Peyer's patch (tissue), 4 donors: Measurements from ENCODE around the gene BCL7A. TPM values are rescaled to one million over a fixed set of nuclear protein-coding genes. Genes with fewer than 3 reads are reported as not detected.
A peak's percentile ranks its signal among the peaks of the same experiment; 100 is the strongest.

Source experiments
- DNase-seq, 3 donors: peaks; one replicate each; pipeline ENCODE4 v3.0.0-alpha.2; 2017 to 2019
- H3K27ac ChIP-seq, 4 donors: fragments of 200-600 bp; sonication (generic); one replicate each; pipeline ENCODE4 v1.5.1; 2016 to 2019
- H3K27me3 ChIP-seq, 2 donors: fragments of 200-600 bp; sonication (generic); one replicate each; pipeline ENCODE4 v1.5.1; 2019
- H3K36me3 ChIP-seq, 3 donors: fragments of 200-600 bp; sonication (generic); one replicate each; pipeline ENCODE4 v1.5.1; 2016 to 2019
- H3K4me1 ChIP-seq, 4 donors: fragments of 200-600 bp; sonication (generic); one replicate each; pipeline ENCODE4 v1.5.1; 2016 to 2019
- H3K4me3 ChIP-seq, 4 donors: fragments of 200-600 bp; sonication (generic); 1 replicate in 3 of 4; 2 replicates in 1 of 4; pipeline ENCODE4 v1.5.1; 2016 to 2019; ENCODE audit warnings: mild to moderate bottlenecking in 1 of 4
- H3K9me3 ChIP-seq, 4 donors: fragments of 200-600 bp; sonication (generic); one replicate each; pipeline ENCODE4 v1.5.1; 2016 to 2019; ENCODE audit warnings: mild to moderate bottlenecking in 1 of 4
- POLR2A ChIP-seq, 2 donors: fragments of 450-650 bp; IDR thresholded peaks; one replicate each; pipeline ENCODE4 v1.5.1; 2017; ENCODE audit warnings: antibody characterized with exemption in 2 of 2, mild to moderate bottlenecking in 2 of 2, moderate library complexity in 2 of 2
- total RNA-seq, 4 donors: library from RNA; depleted of rRNA; stranded (reverse); fragments of >200 nt; gene quantifications; one replicate each; pipeline ENCODE4 v1.1.0, GENCODE V29; 2016
- TF ChIP-seq, protein P1 (sequence below), 6 experiments: fragments of 450-650 bp in 4 of 6; fragments of 200-600 bp in 2 of 6; sonication (generic) in 1 of 6; IDR thresholded peaks; one replicate each; pipeline ENCODE4 v1.5.1; 2017 to 2019; ENCODE audit warnings: antibody characterized with exemption in 6 of 6, mild to moderate bottlenecking in 3 of 6, moderate library complexity in 1 of 6

The BCL7A gene
- total RNA-seq, 4 donors from 2014 or later, result 3.3 to 23.9 (median 4.4) TPM

DNA sequence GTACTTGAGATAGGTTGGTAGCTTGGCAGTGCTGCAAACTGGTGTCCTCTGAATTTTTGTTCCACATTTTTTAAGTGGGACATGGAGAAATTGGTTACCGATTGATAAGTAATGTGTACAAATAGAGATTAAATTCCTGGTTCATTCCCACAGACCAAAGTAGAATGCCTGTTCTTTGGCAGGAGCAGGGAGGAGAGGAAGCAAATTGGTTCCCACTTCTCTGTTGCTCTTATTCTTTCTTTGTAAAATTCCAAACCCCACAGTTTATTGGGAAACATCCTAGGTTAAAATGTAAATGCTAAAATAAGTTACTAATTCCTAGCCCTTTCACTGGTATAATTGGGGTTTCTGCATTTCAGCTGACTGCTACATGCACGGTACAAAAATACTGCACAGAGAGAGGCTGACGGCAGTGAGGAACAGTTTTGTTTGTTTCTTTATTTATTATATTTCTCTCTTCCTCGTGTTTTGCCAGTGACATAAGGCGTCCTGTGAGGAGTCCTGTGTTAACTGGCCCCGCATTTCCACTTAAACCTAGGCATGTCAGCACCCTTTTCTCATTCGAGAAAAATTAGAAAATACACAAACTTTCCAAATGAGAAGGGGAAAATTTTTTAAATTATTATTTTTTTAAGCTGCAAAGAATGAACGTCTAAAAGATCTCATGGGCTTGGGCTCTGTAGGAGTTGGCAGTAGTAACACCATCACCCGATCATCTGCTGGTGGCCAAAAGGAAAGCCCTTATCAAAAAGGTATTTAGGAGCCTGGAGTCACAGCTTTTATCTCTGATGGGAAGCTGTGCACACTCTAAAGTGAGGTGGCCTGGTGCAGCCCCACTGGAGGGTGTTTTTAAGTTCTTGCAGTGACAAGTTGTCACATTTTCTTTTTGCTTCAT is 25.4 kb upstream of the BCL7A start:
- no peak for DNase-seq
- Histone ChIP-seq H3K27me3 (no peaks in the 10 kb centered on the region), H3K36me3 (no peaks in the 10 kb centered on the region), H3K4me3 (no peak overlapping the region), H3K27ac (no peak overlapping the region), H3K4me1 (no peaks in the 10 kb centered on the region), H3K9me3 (no peaks in the 10 kb centered on the region)
- TF ChIP-seq, protein P1, sequence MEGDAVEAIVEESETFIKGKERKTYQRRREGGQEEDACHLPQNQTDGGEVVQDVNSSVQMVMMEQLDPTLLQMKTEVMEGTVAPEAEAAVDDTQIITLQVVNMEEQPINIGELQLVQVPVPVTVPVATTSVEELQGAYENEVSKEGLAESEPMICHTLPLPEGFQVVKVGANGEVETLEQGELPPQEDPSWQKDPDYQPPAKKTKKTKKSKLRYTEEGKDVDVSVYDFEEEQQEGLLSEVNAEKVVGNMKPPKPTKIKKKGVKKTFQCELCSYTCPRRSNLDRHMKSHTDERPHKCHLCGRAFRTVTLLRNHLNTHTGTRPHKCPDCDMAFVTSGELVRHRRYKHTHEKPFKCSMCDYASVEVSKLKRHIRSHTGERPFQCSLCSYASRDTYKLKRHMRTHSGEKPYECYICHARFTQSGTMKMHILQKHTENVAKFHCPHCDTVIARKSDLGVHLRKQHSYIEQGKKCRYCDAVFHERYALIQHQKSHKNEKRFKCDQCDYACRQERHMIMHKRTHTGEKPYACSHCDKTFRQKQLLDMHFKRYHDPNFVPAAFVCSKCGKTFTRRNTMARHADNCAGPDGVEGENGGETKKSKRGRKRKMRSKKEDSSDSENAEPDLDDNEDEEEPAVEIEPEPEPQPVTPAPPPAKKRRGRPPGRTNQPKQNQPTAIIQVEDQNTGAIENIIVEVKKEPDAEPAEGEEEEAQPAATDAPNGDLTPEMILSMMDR (IDR thresholded peaks at IDR 0.05), result no peak
- TF ChIP-seq POLR2A (IDR thresholded peaks at IDR 0.05), result no peak

DNA sequence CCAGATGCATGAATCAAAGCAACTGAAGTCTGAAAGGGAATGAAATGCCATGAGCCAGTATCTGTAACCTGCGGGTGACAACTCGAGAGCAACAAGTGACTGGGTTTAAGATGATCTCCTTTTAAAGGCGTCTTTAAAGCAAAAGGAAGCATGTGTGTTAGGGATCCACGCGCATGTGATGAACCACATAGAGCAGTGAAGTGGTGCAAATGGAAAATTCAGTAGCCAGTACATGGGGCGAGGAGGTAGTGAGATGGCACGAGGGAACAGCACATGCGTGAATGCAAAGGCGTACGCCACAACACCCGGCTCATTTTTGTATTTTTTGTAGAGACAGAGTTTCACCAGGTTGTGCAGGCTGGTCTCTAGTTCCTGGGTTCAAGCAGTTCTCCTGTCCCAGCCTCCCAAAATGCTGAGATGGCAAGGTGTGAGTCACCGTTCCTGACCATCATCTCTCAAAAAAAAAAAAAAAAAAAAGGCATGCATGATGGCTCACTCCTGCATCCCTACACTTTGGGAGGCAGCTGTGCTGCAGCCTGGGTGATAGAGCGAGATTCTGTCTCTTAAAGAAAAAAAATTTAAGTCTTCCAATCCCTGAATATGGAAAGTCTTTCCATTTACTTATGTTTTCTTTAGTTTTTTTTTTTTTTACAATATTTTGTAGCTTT is 24.6 kb upstream of the BCL7A start:
- TF ChIP-seq, protein P1 (IDR thresholded peaks at IDR 0.05), result no peak
- no peak for TF ChIP-seq POLR2A (IDR thresholded peaks at IDR 0.05)
- H3K27ac ChIP-seq, result no peak overlapping the region
- H3K4me1 ChIP-seq, result no peaks in the 10 kb centered on the region
- H3K27me3 ChIP-seq, result no peaks in the 10 kb centered on the region
- H3K4me3 ChIP-seq, result no peak overlapping the region
- H3K36me3 ChIP-seq, result no peaks in the 10 kb centered on the region
- no peak for DNase-seq
- no peaks in the 10 kb centered on the region for H3K9me3 ChIP-seq

DNA sequence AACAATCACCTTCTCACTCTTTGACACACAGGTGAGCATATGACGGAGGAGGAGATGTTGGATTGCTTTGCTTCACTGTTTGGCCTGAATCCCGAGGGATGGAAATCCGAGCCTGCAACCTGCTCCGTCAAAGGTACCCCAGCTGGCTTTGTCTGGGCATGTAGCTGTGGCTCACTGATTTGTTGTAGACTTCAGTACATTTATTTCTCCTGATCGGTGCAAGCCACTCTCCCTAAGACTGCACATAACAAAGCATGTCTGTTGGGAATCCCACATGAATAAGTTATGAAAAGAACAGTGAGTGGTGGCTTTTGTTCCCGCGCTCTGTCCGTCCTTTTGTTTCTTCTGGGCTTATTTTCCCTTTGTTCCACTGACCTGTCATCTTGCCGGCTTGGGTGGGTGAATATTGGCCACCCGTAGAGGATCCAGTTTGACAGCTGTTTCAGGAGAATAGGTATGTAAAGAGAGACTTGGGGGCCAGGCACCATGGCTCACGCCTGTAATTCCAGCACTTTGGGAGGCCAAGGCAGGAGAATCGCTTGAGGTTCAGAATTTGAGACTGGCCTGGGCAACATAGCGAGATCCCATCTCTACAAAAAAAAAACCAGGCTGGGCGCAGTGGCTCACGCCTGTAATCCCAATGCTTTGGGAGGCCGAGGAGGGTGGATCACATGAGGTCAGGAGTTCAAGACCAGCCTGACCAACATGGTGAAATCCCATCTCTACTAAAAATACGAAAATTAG is 20.0 kb upstream of the BCL7A start:
- no peak for DNase-seq
- TF ChIP-seq POLR2A (IDR thresholded peaks at IDR 0.05), result no peak
- TF ChIP-seq, protein P1 (IDR thresholded peaks at IDR 0.05), result no peak
- H3K36me3 ChIP-seq, result no peaks in the 10 kb centered on the region

DNA sequence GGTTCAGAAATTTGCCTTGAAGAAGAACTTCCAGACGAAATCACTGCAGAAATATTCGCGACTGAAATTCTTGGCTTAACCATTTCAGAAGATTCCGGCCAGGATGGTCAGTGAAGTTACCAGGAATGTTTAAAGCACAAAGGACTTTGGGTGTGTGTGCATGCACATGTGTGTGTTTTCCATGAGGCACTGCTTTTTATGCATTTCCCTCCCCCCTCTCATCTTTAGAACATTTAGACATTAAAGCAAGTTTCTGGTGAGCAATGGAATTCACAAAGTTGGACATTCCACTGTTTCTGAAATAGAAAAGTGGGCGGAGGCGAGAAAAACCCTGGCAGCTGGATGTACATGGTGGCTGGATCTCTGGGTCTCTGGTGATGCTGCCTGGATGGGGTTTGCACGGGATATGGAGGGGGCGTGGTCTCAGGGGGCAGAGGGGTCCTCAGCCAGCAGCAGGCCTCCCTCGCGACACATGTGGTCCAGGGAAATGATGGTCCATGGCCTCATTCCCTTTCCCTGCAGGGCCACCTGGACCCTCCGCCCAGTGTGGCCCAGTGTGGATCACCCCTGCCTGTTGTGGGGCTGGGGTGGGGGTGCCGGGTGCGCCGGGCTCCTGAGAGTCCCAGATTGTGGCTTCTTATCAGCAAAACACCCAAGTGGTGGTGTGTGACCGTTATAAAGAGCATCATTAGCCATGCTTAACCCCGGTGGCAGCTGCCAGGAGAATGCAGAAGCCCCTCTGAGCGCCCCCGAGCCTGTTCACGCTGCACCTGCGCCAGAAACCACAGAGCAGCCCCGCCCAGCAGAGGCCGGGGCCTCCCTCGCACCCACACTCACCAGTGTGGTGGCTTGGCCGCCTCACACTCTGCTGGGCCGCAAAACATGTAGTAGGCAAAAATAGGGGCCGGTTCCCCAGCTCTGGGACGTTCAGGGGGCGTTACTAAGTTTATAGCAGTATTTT is 17.8 kb upstream of the BCL7A start:
- peak in 2 of 3 donors; percentile 78 to 79 for DNase-seq
- peaks cover 0 to 25% (median 5%) of the 10 kb centered on the region in 4 donors for H3K4me1 ChIP-seq
- no peak overlapping the region for H3K4me3 ChIP-seq
- TF ChIP-seq POLR2A (IDR thresholded peaks at IDR 0.05), result no peak
- TF ChIP-seq, protein P1 (IDR thresholded peaks at IDR 0.05), result no peak
- no peaks in the 10 kb centered on the region for H3K27me3 ChIP-seq
- H3K27ac ChIP-seq, result peak overlapping the region in 1 of 4 donors; percentile 69
- H3K9me3 ChIP-seq, result no peaks in the 10 kb centered on the region
- no peaks in the 10 kb centered on the region for H3K36me3 ChIP-seq

More for the DNA sequence above, 20.0 kb upstream of the BCL7A start:
- Histone ChIP-seq H3K4me3 (no peak overlapping the region), H3K27me3 (no peaks in the 10 kb centered on the region), H3K9me3 (no peaks in the 10 kb centered on the region), H3K27ac (no peak overlapping the region), H3K4me1 (peaks cover 0 to 23% (median 5%) of the 10 kb centered on the region in 4 donors)
